Stimulated activated CD8-positive, alpha-beta memory T cell treated with anti-CD3 and anti-CD28 coated beads, Interleukin-4, amount 100 ng/mL, for 4 hours (primary cell): Measurements from ENCODE around the gene SPRED3.

ENCODE experiments used
- DNase-seq, 2 donors: peaks; one replicate each; pipeline ENCODE4 v3.0.0-alpha.2; 2020; ENCODE audit warnings: low read depth in 2 of 2, low spot score in 1 of 2

Gene SPRED3

GRCh38 chr19:38371081-38371480 lies 17.4 kb upstream of the SPRED3 start:
- DNase-seq, result no peak

- DNase-seq, result no peak
Observed at GRCh38 chr19:38373907-38374331, 14.6 kb upstream of the SPRED3 start.

- DNase-seq, result peak; percentile 95 to 97
Observed at GRCh38 chr19:38374332-38375097, 14.0 kb upstream of the SPRED3 start, which contains the start of gene PSMD8. TSS of gene PSMD8 (plus strand) at chr19:38374571. CDS start at chr19:38374602, 31 bp downstream.

GRCh38 chr19:38375098-38375493 lies 13.4 kb upstream of the SPRED3 start:
- DNase-seq, result no peak

- DNase-seq, result no peak
Observed at GRCh38 chr19:38375748-38376147, 12.7 kb upstream of the SPRED3 start.

- no peak for DNase-seq
Observed at GRCh38 chr19:38376576-38376975, 11.9 kb upstream of the SPRED3 start.

GRCh38 chr19:38377052-38377451 lies 11.4 kb upstream of the SPRED3 start:
- DNase-seq, result no peak

GRCh38 chr19:38378866-38379265 lies 9.6 kb upstream of the SPRED3 start:
- no peak for DNase-seq

GRCh38 chr19:38381138-38381537 lies 7.4 kb upstream of the SPRED3 start:
- no peak for DNase-seq

GRCh38 chr19:38383184-38383583 lies 5.3 kb upstream of the SPRED3 start:
- no peak for DNase-seq

- DNase-seq, result no peak
Observed at GRCh38 chr19:38383743-38384142, 4.8 kb upstream of the SPRED3 start.

- no peak for DNase-seq
Observed at GRCh38 chr19:38384209-38385027, 4.1 kb upstream of the SPRED3 start.

- DNase-seq, result no peak
Observed at GRCh38 chr19:38385057-38385803, 3.3 kb upstream of the SPRED3 start.

- no peak for DNase-seq
Observed at GRCh38 chr19:38385804-38386257, 2.7 kb upstream of the SPRED3 start.

GRCh38 chr19:38386300-38386970 lies 2.1 kb upstream of the SPRED3 start:
- DNase-seq, result no peak

GRCh38 chr19:38386971-38387549 lies 1.4 kb upstream of the SPRED3 start:
- no peak for DNase-seq

- peak; percentile 45 to 58 for DNase-seq
Observed at GRCh38 chr19:38387550-38388348, 748 bp upstream of the SPRED3 start, which contains the start of gene GGN. TSS of gene GGN (minus strand) at chr19:38388034. CDS start at chr19:38387261, 773 bp downstream.

- DNase-seq, result no peak
Observed at GRCh38 chr19:38389101-38389925, 816 bp downstream of the SPRED3 start.
